Measurements from ENCODE around the gene TAPBPL. TPM values are rescaled to one million over a fixed set of nuclear protein-coding genes. Genes with fewer than 3 reads are reported as not detected.
"Not testable (repeated sequence)": the region's sequence is repeated elsewhere in the genome, so short reads cannot be mapped to it uniquely, and the experiment has no call there.

TAPBPL gene
- polyA plus RNA-seq, 1 of the 3 experiments (the other 2 are of a cell fraction): 24.1 TPM

GRCh38 chr12:6426882-6427671, 24.8 kb upstream of the TAPBPL start:
- H3K27ac ChIP-seq (ENCODE audit: low read depth in 2 of 2, low read length in 1 of 2): no peak overlapping the region
- peaks cover 3 to 6% of the 10 kb centered on the region in 2 experiments; a peak in 2 of 4 replicates for H3K4me1 ChIP-seq (ENCODE audit: control insufficient read depth in 1 of 2, insufficient read depth in 2 of 2, low read depth in 1 of 2, low read length in 1 of 2)
- no peaks in the 10 kb centered on the region for H4K20me1 ChIP-seq (ENCODE audit: insufficient read depth)
- no peak for DNase-seq
- 92% methylated on average over 14 of the region's 14 CpGs for WGBS (ENCODE audit: low lambda C conversion rate)
- no peak overlapping the region for H2AFZ ChIP-seq (ENCODE audit: low read depth)
- H3K9me2 ChIP-seq: no peaks in the 10 kb centered on the region
- H3K36me3 ChIP-seq (replicated peaks in 1 of 2; ENCODE audit: control insufficient read depth in 1 of 2, insufficient read depth in 2 of 2, low read length in 1 of 2): no peaks in the 10 kb centered on the region
- H3K79me2 ChIP-seq (ENCODE audit: insufficient read depth): no peaks in the 10 kb centered on the region
- POLR2A ChIA-PET: no interaction called here
- H3K9me3 ChIP-seq: no peaks in the 10 kb centered on the region
- no peaks in the 10 kb centered on the region for H3K27me3 ChIP-seq (ENCODE audit: insufficient read depth)
- CTCF ChIA-PET: interaction anchor here (0.6 to 8.2 kb wide), 2 partner anchors 39 to 59 kb away, joined by 3 to 91 read pairs; no protein-coding TSS in a partner anchor
- no peak overlapping the region for H3K4me3 ChIP-seq (ENCODE audit: low read depth in 2 of 2, low read length in 1 of 2)
- no peak overlapping the region for H3K9ac ChIP-seq
- TF ChIP-seq, protein P1, sequence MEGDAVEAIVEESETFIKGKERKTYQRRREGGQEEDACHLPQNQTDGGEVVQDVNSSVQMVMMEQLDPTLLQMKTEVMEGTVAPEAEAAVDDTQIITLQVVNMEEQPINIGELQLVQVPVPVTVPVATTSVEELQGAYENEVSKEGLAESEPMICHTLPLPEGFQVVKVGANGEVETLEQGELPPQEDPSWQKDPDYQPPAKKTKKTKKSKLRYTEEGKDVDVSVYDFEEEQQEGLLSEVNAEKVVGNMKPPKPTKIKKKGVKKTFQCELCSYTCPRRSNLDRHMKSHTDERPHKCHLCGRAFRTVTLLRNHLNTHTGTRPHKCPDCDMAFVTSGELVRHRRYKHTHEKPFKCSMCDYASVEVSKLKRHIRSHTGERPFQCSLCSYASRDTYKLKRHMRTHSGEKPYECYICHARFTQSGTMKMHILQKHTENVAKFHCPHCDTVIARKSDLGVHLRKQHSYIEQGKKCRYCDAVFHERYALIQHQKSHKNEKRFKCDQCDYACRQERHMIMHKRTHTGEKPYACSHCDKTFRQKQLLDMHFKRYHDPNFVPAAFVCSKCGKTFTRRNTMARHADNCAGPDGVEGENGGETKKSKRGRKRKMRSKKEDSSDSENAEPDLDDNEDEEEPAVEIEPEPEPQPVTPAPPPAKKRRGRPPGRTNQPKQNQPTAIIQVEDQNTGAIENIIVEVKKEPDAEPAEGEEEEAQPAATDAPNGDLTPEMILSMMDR (IDR thresholded peaks at IDR 0.05): no peak
- TF ChIP-seq GABPA (IDR thresholded peaks at IDR 0.05; ENCODE audit: low read depth) (no peak), FOXM1 (IDR thresholded peaks at IDR 0.05; ENCODE audit: low read depth) (no peak)
- H3F3A ChIP-seq (replicated peaks; ENCODE audit: insufficient read depth): no peaks in the 10 kb centered on the region
- no peak overlapping the region for H3K4me2 ChIP-seq

- H2AFZ ChIP-seq (ENCODE audit: low read depth); H3K4me1 ChIP-seq (ENCODE audit: control insufficient read depth in 1 of 2, insufficient read depth in 2 of 2, low read depth in 1 of 2, low read length in 1 of 2); H3K27me3 ChIP-seq (ENCODE audit: insufficient read depth); H3K9ac ChIP-seq; H3K4me3 ChIP-seq (ENCODE audit: low read depth in 2 of 2, low read length in 1 of 2); H3K9me2 ChIP-seq; H3K36me3 ChIP-seq (replicated peaks in 1 of 2; ENCODE audit: control insufficient read depth in 1 of 2, insufficient read depth in 2 of 2, low read length in 1 of 2); DNase-seq; POLR2A ChIA-PET; H3K79me2 ChIP-seq (ENCODE audit: insufficient read depth); H3F3A ChIP-seq (replicated peaks; ENCODE audit: insufficient read depth); H3K4me2 ChIP-seq; H3K27ac ChIP-seq (ENCODE audit: low read depth in 2 of 2, low read length in 1 of 2); H3K9me3 ChIP-seq; H4K20me1 ChIP-seq (ENCODE audit: insufficient read depth): not testable (repeated sequence)
- whole genome bisulfite sequencing (ENCODE audit: low lambda C conversion rate): 99% methylated on average over 10 of the region's 10 CpGs
- CTCF ChIA-PET: interaction anchor here (1.0 to 8.2 kb wide), 3 partner anchors 9 to 38 kb away, joined by 3 to 91 read pairs (median 3); no protein-coding TSS in a partner anchor
These were observed 24.0 kb upstream of the TAPBPL start for GRCh38 chr12:6427796-6428195.

DNA sequence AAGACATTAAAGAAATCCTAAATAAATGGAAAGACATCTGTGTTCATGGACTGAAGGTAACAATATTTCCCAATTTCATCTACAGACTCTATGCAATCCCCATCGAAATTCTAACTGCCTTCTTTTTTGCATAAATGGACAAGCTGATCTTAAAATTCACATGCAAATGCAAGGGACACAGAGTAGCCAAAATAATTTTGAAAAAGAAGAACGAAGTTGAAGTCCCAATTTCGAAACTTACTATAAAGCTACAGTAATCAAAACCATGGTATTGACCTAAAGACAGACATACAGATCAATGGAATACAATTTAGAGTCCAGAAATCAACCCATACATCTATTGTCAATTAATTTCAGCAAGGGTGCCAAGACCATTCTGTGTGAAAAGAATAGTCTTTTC, 23.5 kb upstream of the TAPBPL start:
- Histone ChIP-seq H3K9me2 (no peaks in the 10 kb centered on the region), H3K79me2 (ENCODE audit: insufficient read depth) (no peaks in the 10 kb centered on the region), H2AFZ (ENCODE audit: low read depth) (no peak overlapping the region), H3K9me3 (no peaks in the 10 kb centered on the region), H3K4me3 (ENCODE audit: low read depth in 2 of 2, low read length in 1 of 2) (no peak overlapping the region), H3K36me3 (replicated peaks in 1 of 2; ENCODE audit: control insufficient read depth in 1 of 2, insufficient read depth in 2 of 2, low read length in 1 of 2) (no peaks in the 10 kb centered on the region), H3F3A (replicated peaks; ENCODE audit: insufficient read depth) (no peaks in the 10 kb centered on the region), H3K4me1 (ENCODE audit: control insufficient read depth in 1 of 2, insufficient read depth in 2 of 2, low read depth in 1 of 2, low read length in 1 of 2) (peaks cover 3 to 6% of the 10 kb centered on the region in 2 experiments; a peak in 2 of 4 replicates), H3K27me3 (ENCODE audit: insufficient read depth) (no peaks in the 10 kb centered on the region), H3K4me2 (no peak overlapping the region), H3K9ac (no peak overlapping the region), H3K27ac (ENCODE audit: low read depth in 2 of 2, low read length in 1 of 2) (no peak overlapping the region), H4K20me1 (ENCODE audit: insufficient read depth) (no peaks in the 10 kb centered on the region)
- TF ChIP-seq RCOR1 (IDR thresholded peaks at IDR 0.05; ENCODE audit: low read length) (no peak), REST (IDR thresholded peaks at IDR 0.05; ENCODE audit: low read depth, low read length) (no peak), SIN3A (IDR thresholded peaks at IDR 0.05; ENCODE audit: borderline replicate concordance, low read depth, low read length) (no peak), TCF12 (IDR thresholded peaks at IDR 0.05) (no peak), FOXM1 (IDR thresholded peaks at IDR 0.05; ENCODE audit: low read depth) (no peak)
- DNase-seq: no peak
- POLR2A ChIA-PET: no interaction called here
- CTCF ChIA-PET: interaction anchor here (1.0 to 8.2 kb wide), 3 partner anchors 8 to 37 kb away, joined by 3 to 91 read pairs (median 3); no protein-coding TSS in a partner anchor
- WGBS (ENCODE audit: low lambda C conversion rate): 84% methylated on average over 3 of the region's 3 CpGs

All from SK-N-SH (cell line).